OCI-LY7 (cell line): ENCODE measurements around the gene TMEM200A. TPM values are rescaled to one million over a fixed set of nuclear protein-coding genes. Genes with fewer than 3 reads are reported as not detected.

Experiments used
- BruUV-seq: library from RNA; stranded (reverse); fragments of 400-500 nt; replicated peaks from 2 replicates; lab custom pipeline; 2021; lab: Mats Ljungman, UMichigan
- CTCF ChIA-PET: fragments of 300-600 bp; sonication (Branson Sonifier 250); formaldehyde crosslinking; loops from one replicate; lab custom pipeline; 2022; ENCODE audit warnings: antibody characterized with exemption; ENCODE audit not compliant: unreplicated experiment; lab: Charles Lee
- POLR2A ChIA-PET: fragments of 300-600 bp; sonication (Branson Sonifier 250); formaldehyde crosslinking; loops from one replicate; lab custom pipeline; 2022; ENCODE audit warnings: antibody characterized with exemption; lab: Charles Lee
- DNase-seq: peaks from one replicate; pipeline ENCODE4 v3.0.0-alpha.2; 2015; ENCODE audit warnings: low spot score
- H2AFZ ChIP-seq: fragments of 200-600 bp; sonication (generic), shearing (Covaris generic); 2 replicates; pipeline ENCODE4 v1.6.1; 2014; ENCODE audit warnings: mild to moderate bottlenecking, antibody characterized with exemption, low read length, moderate library complexity
- H3K27ac ChIP-seq: fragments of 200-600 bp; sonication (generic); 2 replicates; pipeline ENCODE4 v1.5.1; 2014; ENCODE audit warnings: mixed run types, low read depth, mild to moderate bottlenecking, moderate library complexity, low read length, inconsistent platforms; ENCODE audit not compliant: poor library complexity, severe bottlenecking
- H3K36me3 ChIP-seq: fragments of 200-600 bp; sonication (generic); 2 replicates; pipeline ENCODE4 v1.6.1; 2014; ENCODE audit warnings: mild to moderate bottlenecking, antibody characterized with exemption, low read length, moderate library complexity, mixed read lengths; ENCODE audit not compliant: insufficient read depth
- H3K4me1 ChIP-seq: fragments of 200-600 bp; sonication (generic); 2 replicates; pipeline ENCODE4 v1.5.1; 2014; ENCODE audit warnings: mild to moderate bottlenecking, low read length; ENCODE audit not compliant: insufficient read depth, poor library complexity, severe bottlenecking
- H3K4me2 ChIP-seq: fragments of 200-600 bp; sonication (generic); 2 replicates; pipeline ENCODE4 v1.6.1; 2014; ENCODE audit warnings: mild to moderate bottlenecking, low read length
- H3K4me3 ChIP-seq: fragments of 200-600 bp; sonication (generic); 2 replicates; pipeline ENCODE4 v1.5.1; 2014; ENCODE audit warnings: mild to moderate bottlenecking, low read depth, low read length; ENCODE audit not compliant: poor library complexity, severe bottlenecking
- H3K79me2 ChIP-seq: fragments of 200-600 bp; sonication (generic); 2 replicates; pipeline ENCODE4 v1.6.1; 2016; ENCODE audit warnings: low read depth, mild to moderate bottlenecking, low read length, moderate library complexity, mixed read lengths; ENCODE audit not compliant: insufficient read depth
- H3K9me2 ChIP-seq: fragments of 200-600 bp; sonication (generic); 2 replicates; pipeline ENCODE4 v1.6.1; 2016; ENCODE audit warnings: mild to moderate bottlenecking, low read length, mixed read lengths; ENCODE audit not compliant: insufficient read depth
- H3K9me3 ChIP-seq: fragments of 200-600 bp; sonication (generic); 2 replicates; pipeline ENCODE4 v1.6.1; 2014; ENCODE audit warnings: mild to moderate bottlenecking, mixed run types, low read length, mixed read lengths
- H4K20me1 ChIP-seq: fragments of 200-600 bp; sonication (generic); 2 replicates; pipeline ENCODE4 v1.6.1; 2014; ENCODE audit warnings: mild to moderate bottlenecking, antibody characterized with exemption, low read length, moderate library complexity, mixed read lengths; ENCODE audit not compliant: insufficient read depth
- EZH2phosphoT487 ChIP-seq: fragments of 200-600 bp; sonication (generic); IDR thresholded peaks from 2 replicates; pipeline ENCODE4 v1.6.1; 2018; ENCODE audit warnings: low read depth, borderline replicate concordance, mild to moderate bottlenecking, mixed run types, antibody characterized with exemption, low read length, moderate library complexity, mixed read lengths
- intact Hi-C: fragments of 100-400 bp; cut with micrococcal nuclease; formaldehyde crosslinking; loops from one replicate; pipeline ENCODE4 v1.10.0; 2022; ENCODE audit not compliant: unreplicated experiment
- total RNA-seq, 2 experiments: library from RNA; depleted of rRNA in 1 of 2; stranded (reverse); fragments of >200 nt in 1 of 2; shearing (Covaris generic) in 1 of 2; gene quantifications; 2 replicates each; pipeline ENCODE4 v1.2.3, GENCODE V29; 2014 to 2022
- TF ChIP-seq, protein P1 (sequence below): fragments of 200-600 bp; sonication (generic); conservative IDR thresholded peaks from 2 replicates; pipeline ENCODE4 v1.5.1; 2014; ENCODE audit warnings: mild to moderate bottlenecking, antibody characterized with exemption, low read length, moderate library complexity, mixed read lengths

Gene TMEM200A
- total RNA-seq, 2 experiments from 2014 or later, result not detected

- Histone ChIP-seq H3K4me1 (no peaks in the 10 kb centered on the region), H3K4me3 (no peak overlapping the region), H2AFZ (no peak overlapping the region), H4K20me1 (no peaks in the 10 kb centered on the region), H3K27ac (no peak overlapping the region), H3K9me2 (no peaks in the 10 kb centered on the region), H3K79me2 (no peaks in the 10 kb centered on the region), H3K9me3 (no peaks in the 10 kb centered on the region), H3K36me3 (no peaks in the 10 kb centered on the region), H3K4me2 (no peak overlapping the region)
- ChIA-PET POLR2A (interaction anchor here (0.5 kb wide), 1 partner anchor 60 kb away, joined by 3 read pairs; no protein-coding TSS in a partner anchor), CTCF (no interaction called here)
- intact Hi-C loops, result no loop called here
- BruUV-seq, result no TSS peak
- DNase-seq, result no peak
- TF ChIP-seq EZH2phosphoT487, result no peak
These were observed 100.9 kb downstream of the TMEM200A start for GRCh38 chr6:130466748-130467061.

- H3K9me3 ChIP-seq, result no peaks in the 10 kb centered on the region
- H3K4me2 ChIP-seq, result no peak overlapping the region
- H3K9me2 ChIP-seq, result no peaks in the 10 kb centered on the region
- no peaks in the 10 kb centered on the region for H4K20me1 ChIP-seq
- no peaks in the 10 kb centered on the region for H3K4me1 ChIP-seq
- H3K36me3 ChIP-seq, result no peaks in the 10 kb centered on the region
- no TSS peak for BruUV-seq
- H3K4me3 ChIP-seq, result no peak overlapping the region
- CTCF ChIA-PET, result no interaction called here
- intact Hi-C loops, result no loop called here
- POLR2A ChIA-PET, result interaction anchor here (0.5 kb wide), 2 partner anchors 19 to 61 kb away, joined by 3 read pairs; no protein-coding TSS in a partner anchor
- TF ChIP-seq, protein P1, sequence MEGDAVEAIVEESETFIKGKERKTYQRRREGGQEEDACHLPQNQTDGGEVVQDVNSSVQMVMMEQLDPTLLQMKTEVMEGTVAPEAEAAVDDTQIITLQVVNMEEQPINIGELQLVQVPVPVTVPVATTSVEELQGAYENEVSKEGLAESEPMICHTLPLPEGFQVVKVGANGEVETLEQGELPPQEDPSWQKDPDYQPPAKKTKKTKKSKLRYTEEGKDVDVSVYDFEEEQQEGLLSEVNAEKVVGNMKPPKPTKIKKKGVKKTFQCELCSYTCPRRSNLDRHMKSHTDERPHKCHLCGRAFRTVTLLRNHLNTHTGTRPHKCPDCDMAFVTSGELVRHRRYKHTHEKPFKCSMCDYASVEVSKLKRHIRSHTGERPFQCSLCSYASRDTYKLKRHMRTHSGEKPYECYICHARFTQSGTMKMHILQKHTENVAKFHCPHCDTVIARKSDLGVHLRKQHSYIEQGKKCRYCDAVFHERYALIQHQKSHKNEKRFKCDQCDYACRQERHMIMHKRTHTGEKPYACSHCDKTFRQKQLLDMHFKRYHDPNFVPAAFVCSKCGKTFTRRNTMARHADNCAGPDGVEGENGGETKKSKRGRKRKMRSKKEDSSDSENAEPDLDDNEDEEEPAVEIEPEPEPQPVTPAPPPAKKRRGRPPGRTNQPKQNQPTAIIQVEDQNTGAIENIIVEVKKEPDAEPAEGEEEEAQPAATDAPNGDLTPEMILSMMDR, result no peak
- TF ChIP-seq EZH2phosphoT487, result no peak
- no peak for DNase-seq
- no peak overlapping the region for H2AFZ ChIP-seq
- no peaks in the 10 kb centered on the region for H3K79me2 ChIP-seq
- H3K27ac ChIP-seq, result no peak overlapping the region
These were observed 101.6 kb downstream of the TMEM200A start for GRCh38 chr6:130467146-130468050.

DNA sequence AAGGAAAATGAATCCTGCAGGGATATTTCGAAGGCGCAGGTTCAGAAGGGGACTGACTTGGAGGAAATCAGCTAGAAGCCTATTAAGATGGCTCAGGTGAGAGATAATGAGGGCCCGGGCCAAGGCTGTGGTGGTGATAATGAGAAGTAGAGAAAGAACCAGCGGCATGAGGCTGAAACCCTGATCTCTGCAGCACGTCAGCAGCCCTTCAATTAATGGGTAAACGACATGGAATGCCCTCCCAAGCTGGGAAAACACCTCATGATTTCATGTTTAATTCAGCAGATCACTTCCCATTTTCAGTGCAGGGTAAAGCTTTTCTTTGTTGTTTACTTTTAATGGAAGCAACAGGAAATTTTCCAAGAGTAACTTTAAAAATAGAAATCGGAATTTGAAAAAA is 104.9 kb downstream of the TMEM200A start:
- Histone ChIP-seq H3K4me2 (no peak overlapping the region), H3K79me2 (no peaks in the 10 kb centered on the region), H3K9me3 (no peaks in the 10 kb centered on the region), H3K4me1 (no peaks in the 10 kb centered on the region), H3K9me2 (no peaks in the 10 kb centered on the region), H2AFZ (no peak overlapping the region), H3K27ac (no peak overlapping the region), H3K4me3 (no peak overlapping the region), H4K20me1 (no peaks in the 10 kb centered on the region), H3K36me3 (no peaks in the 10 kb centered on the region)
- ChIA-PET CTCF (no interaction called here), POLR2A (no interaction called here)
- TF ChIP-seq, protein P1, result no peak
- no peak for TF ChIP-seq EZH2phosphoT487
- no TSS peak for BruUV-seq
- DNase-seq, result no peak
- intact Hi-C loops, result no loop called here
